ENCODE results near the gene HCFC1R1.

Gene HCFC1R1

GRCh38 chr16:3027489-3027795 lies 3.7 kb upstream of the HCFC1R1 start:
- no peak for DNase-seq (ENCODE audit: extremely low spot score)
- ChIA-PET CTCF (interaction anchor here (1.1 to 15.9 kb wide), 24 partner anchors 8 to 141 kb away, joined by 3 to 231 read pairs (median 7); partner anchors contain the start of genes CLDN6, CLDN9, IL32 and MMP25), POLR2A (no interaction called here)
- no peak for TF ChIP-seq CTCF (IDR thresholded peaks at IDR 0.05; ENCODE audit: control extremely low read depth, extremely low read depth, low read depth, missing control alignments)

- POLR2A ChIA-PET: no interaction called here
- TF ChIP-seq CTCF (IDR thresholded peaks at IDR 0.05; ENCODE audit: control extremely low read depth, extremely low read depth, low read depth, missing control alignments): no peak
- DNase-seq (ENCODE audit: extremely low spot score): no peak
- CTCF ChIA-PET: interaction anchor here (1.1 to 15.9 kb wide), 16 partner anchors 8 to 142 kb away, joined by 3 to 231 read pairs (median 8); partner anchors contain the start of genes CLDN9, IL32, MMP25 and ZNF213
Measured at GRCh38 chr16:3026609-3027488, 3.1 kb upstream of the HCFC1R1 start.

DNA sequence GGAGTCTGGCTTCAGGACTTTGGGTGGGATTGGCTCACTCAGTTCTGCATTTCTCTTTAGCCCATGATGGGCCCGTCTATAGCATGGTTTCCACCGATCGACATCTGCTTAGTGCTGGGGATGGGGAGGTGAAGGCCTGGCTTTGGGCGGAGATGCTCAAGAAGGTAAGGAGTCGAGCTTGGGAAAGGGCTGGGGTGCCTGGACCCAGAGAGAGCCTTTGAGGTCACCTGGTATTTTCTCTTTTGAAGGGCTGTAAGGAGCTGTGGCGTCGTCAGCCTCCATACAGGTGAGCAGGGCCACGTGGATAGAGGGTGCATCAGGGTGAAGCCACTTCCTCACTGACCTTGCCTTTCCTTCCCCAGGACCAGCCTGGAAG lies 2.2 kb upstream of the HCFC1R1 start:
- POLR2A ChIA-PET: no interaction called here
- CTCF ChIA-PET: interaction anchor here (0.8 to 15.9 kb wide), 4 partner anchors 9 to 105 kb away, joined by 3 to 231 read pairs (median 92); partner anchors contain the start of gene ZNF213
- no peak for DNase-seq (ENCODE audit: extremely low spot score)
- TF ChIP-seq CTCF (IDR thresholded peaks at IDR 0.05; ENCODE audit: control extremely low read depth, extremely low read depth, low read depth, missing control alignments): no peak

GRCh38 chr16:3025032-3026002 lies 1.6 kb upstream of the HCFC1R1 start:
- TF ChIP-seq CTCF (IDR thresholded peaks at IDR 0.05; ENCODE audit: control extremely low read depth, extremely low read depth, low read depth, missing control alignments): no peak
- CTCF ChIA-PET: interaction anchor here (0.8 to 15.9 kb wide), 6 partner anchors 10 to 106 kb away, joined by 3 to 231 read pairs (median 6); partner anchors contain the start of gene ZNF213
- POLR2A ChIA-PET: interaction anchor here (0.7 kb wide), 1 partner anchor 16 kb away, joined by 3 read pairs; no protein-coding TSS in a partner anchor
- no peak for DNase-seq (ENCODE audit: extremely low spot score)

DNA sequence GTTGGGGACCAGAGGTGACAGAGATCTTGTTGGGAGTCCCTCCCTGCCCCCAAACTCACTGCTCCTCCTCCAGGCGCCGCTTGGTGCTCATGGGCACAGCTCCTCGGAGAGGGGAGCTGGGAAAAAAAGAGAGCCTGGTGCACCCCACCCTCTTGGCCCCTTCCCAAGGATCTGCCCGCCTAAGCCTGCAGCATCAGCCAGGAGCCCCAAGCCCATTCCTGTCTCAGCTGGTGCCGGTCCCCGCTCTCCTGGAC lies 400 bp downstream of the HCFC1R1 start:
- ChIA-PET POLR2A (interaction anchor here (0.7 kb wide), 1 partner anchor 112 kb away, joined by 3 read pairs; the partner anchor contains the start of gene ZNF213), CTCF (interaction anchor here (0.8 to 15.9 kb wide), 4 partner anchors 9 to 105 kb away, joined by 3 to 231 read pairs (median 52); no protein-coding TSS in a partner anchor)
- TF ChIP-seq CTCF (IDR thresholded peaks at IDR 0.05; ENCODE audit: control extremely low read depth, extremely low read depth, low read depth, missing control alignments): no peak
- DNase-seq (ENCODE audit: extremely low spot score): no peak
